Measurements from ENCODE around the gene KIAA0825.

DNA sequence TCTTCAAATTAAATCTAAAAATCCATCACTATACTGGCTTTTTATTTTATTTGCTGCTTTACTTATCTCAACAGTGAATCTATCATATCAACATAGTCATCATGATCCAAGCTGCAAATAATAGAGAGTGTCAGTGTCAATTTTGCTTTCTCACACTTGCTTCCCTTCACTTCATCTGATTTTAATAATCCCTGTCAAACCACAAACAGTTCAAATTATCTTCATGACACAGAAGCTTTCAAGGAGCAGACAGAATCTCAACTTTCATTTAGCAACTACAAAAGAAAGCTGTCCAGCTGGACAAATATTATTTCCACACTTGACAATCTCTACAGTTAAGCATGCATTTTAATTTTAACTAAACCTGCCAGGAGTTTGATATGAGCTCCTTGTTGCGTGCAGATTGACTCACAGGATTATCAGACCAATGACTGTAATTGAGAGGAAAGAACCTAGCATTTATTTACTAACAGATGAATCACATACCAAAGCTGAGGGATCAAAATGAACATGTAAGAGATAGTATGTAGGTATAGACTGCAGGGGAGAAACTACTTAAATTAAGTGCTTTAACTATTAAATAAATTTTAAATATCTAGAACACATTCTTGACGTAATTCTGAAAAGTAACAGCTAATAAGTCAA is 56.0 kb downstream of the KIAA0825 start:
- TF ChIP-seq, protein P1, sequence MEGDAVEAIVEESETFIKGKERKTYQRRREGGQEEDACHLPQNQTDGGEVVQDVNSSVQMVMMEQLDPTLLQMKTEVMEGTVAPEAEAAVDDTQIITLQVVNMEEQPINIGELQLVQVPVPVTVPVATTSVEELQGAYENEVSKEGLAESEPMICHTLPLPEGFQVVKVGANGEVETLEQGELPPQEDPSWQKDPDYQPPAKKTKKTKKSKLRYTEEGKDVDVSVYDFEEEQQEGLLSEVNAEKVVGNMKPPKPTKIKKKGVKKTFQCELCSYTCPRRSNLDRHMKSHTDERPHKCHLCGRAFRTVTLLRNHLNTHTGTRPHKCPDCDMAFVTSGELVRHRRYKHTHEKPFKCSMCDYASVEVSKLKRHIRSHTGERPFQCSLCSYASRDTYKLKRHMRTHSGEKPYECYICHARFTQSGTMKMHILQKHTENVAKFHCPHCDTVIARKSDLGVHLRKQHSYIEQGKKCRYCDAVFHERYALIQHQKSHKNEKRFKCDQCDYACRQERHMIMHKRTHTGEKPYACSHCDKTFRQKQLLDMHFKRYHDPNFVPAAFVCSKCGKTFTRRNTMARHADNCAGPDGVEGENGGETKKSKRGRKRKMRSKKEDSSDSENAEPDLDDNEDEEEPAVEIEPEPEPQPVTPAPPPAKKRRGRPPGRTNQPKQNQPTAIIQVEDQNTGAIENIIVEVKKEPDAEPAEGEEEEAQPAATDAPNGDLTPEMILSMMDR (IDR thresholded peaks at IDR 0.05; ENCODE audit: borderline replicate concordance, extremely low read depth, low read length, poor library complexity, severe bottlenecking) = no peak
- TF ChIP-seq EZH2 (IDR thresholded peaks at IDR 0.05; ENCODE audit: borderline replicate concordance, low read depth, low read length, severe bottlenecking) = no peak
